NCI-H82 treated with DMSO at 0.1 percent for 48 hours (cell line): Measurements from ENCODE around the gene DUSP6.

Experiments used
- DNase-seq: peaks from one replicate; lab custom pipeline; 2025; ENCODE audit not compliant: unreplicated experiment; lab: John Stamatoyannopoulos, UW

The DUSP6 gene

GRCh38 chr12:89305373-89305772 is 46.9 kb downstream of the DUSP6 start:
- DNase-seq: no peak

- no peak for DNase-seq
Measured at GRCh38 chr12:89299931-89300330, 52.4 kb downstream of the DUSP6 start.

DNA sequence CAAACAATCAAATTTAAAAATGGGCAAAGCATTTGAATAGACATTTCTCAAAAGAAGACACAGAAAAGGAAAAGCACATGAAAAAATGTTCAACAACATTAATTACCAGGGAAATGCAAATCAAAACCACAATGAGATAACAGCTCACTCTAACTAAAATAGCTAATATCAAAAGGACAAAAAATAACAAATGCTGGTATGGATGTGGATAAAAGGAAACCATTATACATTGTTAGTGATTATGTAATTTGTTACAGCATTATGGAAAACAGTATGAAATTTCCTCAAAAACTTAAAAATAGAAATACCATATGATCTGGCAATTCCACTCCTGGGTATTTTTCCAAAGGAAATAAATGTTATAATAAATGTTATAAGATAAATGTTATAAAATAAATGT is 52.9 kb downstream of the DUSP6 start:
- no peak for DNase-seq
